Endothelial cell of hepatic sinusoid (primary cell): Measurements from ENCODE around the gene MRTFA.

Experiments
- in situ Hi-C: cut with HindIII; loops from 2 replicates; pipeline ENCODE4 v1.10.0; 2017; ENCODE audit warnings: low sequenced_read_pairs

Gene MRTFA

GRCh38 chr22:40406063-40406890 lies 230.2 kb downstream of the MRTFA start:
- in situ Hi-C loops, result no loop called here

GRCh38 chr22:40405178-40406062 lies 231.1 kb downstream of the MRTFA start:
- in situ Hi-C loops, result no loop called here

GRCh38 chr22:40404251-40405177 lies 232.0 kb downstream of the MRTFA start:
- in situ Hi-C loops, result no loop called here

- in situ Hi-C loops, result no loop called here
These were observed 232.9 kb downstream of the MRTFA start for GRCh38 chr22:40403651-40404050.

- in situ Hi-C loops, result no loop called here
These were observed 233.4 kb downstream of the MRTFA start for GRCh38 chr22:40403141-40403540.

- in situ Hi-C loops, result no loop called here
These were observed 234.5 kb downstream of the MRTFA start for GRCh38 chr22:40401981-40402406.

- in situ Hi-C loops, result no loop called here
These were observed 235.0 kb downstream of the MRTFA start for GRCh38 chr22:40401532-40401931.

- in situ Hi-C loops, result no loop called here
These were observed 236.4 kb downstream of the MRTFA start for GRCh38 chr22:40400159-40400558.

GRCh38 chr22:40399621-40400020 lies 236.9 kb downstream of the MRTFA start:
- in situ Hi-C loops, result no loop called here

GRCh38 chr22:40397396-40397795 lies 239.1 kb downstream of the MRTFA start:
- in situ Hi-C loops, result no loop called here

- in situ Hi-C loops, result no loop called here
These were observed 239.6 kb downstream of the MRTFA start for GRCh38 chr22:40396882-40397281.

- in situ Hi-C loops, result no loop called here
These were observed 240.9 kb downstream of the MRTFA start for GRCh38 chr22:40395607-40396006.

- in situ Hi-C loops, result no loop called here
These were observed 241.9 kb downstream of the MRTFA start for GRCh38 chr22:40394607-40395006.

- in situ Hi-C loops, result no loop called here
These were observed 243.9 kb downstream of the MRTFA start for GRCh38 chr22:40392618-40393017.

- in situ Hi-C loops, result no loop called here
These were observed 245.1 kb downstream of the MRTFA start for GRCh38 chr22:40391417-40391816.

GRCh38 chr22:40388231-40388630 lies 248.3 kb downstream of the MRTFA start:
- in situ Hi-C loops, result no loop called here

GRCh38 chr22:40387746-40388145 lies 248.8 kb downstream of the MRTFA start:
- in situ Hi-C loops, result no loop called here

GRCh38 chr22:40385036-40385782 lies 251.3 kb downstream of the MRTFA start:
- in situ Hi-C loops, result no loop called here

GRCh38 chr22:40383905-40384304 lies 252.6 kb downstream of the MRTFA start:
- in situ Hi-C loops, result no loop called here

GRCh38 chr22:40381461-40381860 lies 255.1 kb downstream of the MRTFA start:
- in situ Hi-C loops, result no loop called here
